Activated CD8-positive, alpha-beta T cell treated with anti-CD3 and anti-CD28 coated beads, Interleukin-2, amount 10 ng/mL, durations not matched to agents 7 days and 5 days (primary cell): ENCODE data around the gene DMAC1. TPM values are rescaled to one million over a fixed set of nuclear protein-coding genes. Genes with fewer than 3 reads are reported as not detected.

Experiments used
- ATAC-seq: fragments of 150-1000 bp; cut with Tn5 transposase; one replicate; pipeline ENCODE4 v1.10.0; 2021; ENCODE audit warnings: moderate library complexity
- CTCF ChIA-PET: fragments of 350-600 bp; sonication (Branson Sonifier 250); formaldehyde crosslinking; loops from one replicate; lab custom pipeline; 2021; ENCODE audit warnings: antibody characterized with exemption; lab: Charles Lee
- POLR2A ChIA-PET: fragments of 350-600 bp; sonication (Branson Sonifier 250); formaldehyde crosslinking; loops from one replicate; lab custom pipeline; 2021; ENCODE audit warnings: antibody characterized with exemption; lab: Charles Lee
- DNase-seq: peaks from one replicate; pipeline ENCODE4 v3.0.0-alpha.2; 2020
- H3K27ac Mint-ChIP-seq: one replicate; pipeline ENCODE4 v1.8.0; 2021; ENCODE audit warnings: mild to moderate bottlenecking, mixed read lengths
- H3K27me3 Mint-ChIP-seq: one replicate; pipeline ENCODE4 v1.8.0; 2021; ENCODE audit warnings: low read depth, mixed read lengths
- H3K36me3 Mint-ChIP-seq: one replicate; pipeline ENCODE4 v1.8.0; 2021; ENCODE audit warnings: low read depth, mixed read lengths
- H3K4me1 Mint-ChIP-seq: one replicate; pipeline ENCODE4 v1.8.0; 2021; ENCODE audit warnings: low read depth, mixed read lengths
- H3K4me3 Mint-ChIP-seq: one replicate; pipeline ENCODE4 v1.8.0; 2021; ENCODE audit warnings: mild to moderate bottlenecking, mixed read lengths
- H3K9me3 Mint-ChIP-seq: one replicate; pipeline ENCODE4 v1.8.0; 2022; ENCODE audit warnings: mixed read lengths; ENCODE audit not compliant: insufficient read depth
- total RNA-seq, 2 experiments: library from RNA; stranded (reverse); gene quantifications; one replicate each; pipeline ENCODE4 v1.2.3, GENCODE V29; 2021

DMAC1 gene
- total RNA-seq, 2 experiments from 2014 or later: 50.8 to 52.1 TPM

- Mint-ChIP-seq H3K9me3 (no peaks in the 10 kb centered on the region), H3K27ac (no peak overlapping the region), H3K4me3 (no peak overlapping the region), H3K27me3 (no peaks in the 10 kb centered on the region), H3K36me3 (no peaks in the 10 kb centered on the region), H3K4me1 (peaks cover 9% of the 10 kb centered on the region)
- DNase-seq: no peak
- ChIA-PET POLR2A (no interaction called here), CTCF (no interaction called here)
- no peak for ATAC-seq
Measured at GRCh38 chr9:7782400-7783120, 17.0 kb downstream of the DMAC1 start.

- ATAC-seq (no peak), DNase-seq (no peak)
- H3K4me1 Mint-ChIP-seq: peaks cover 11% of the 10 kb centered on the region
- H3K27me3 Mint-ChIP-seq: no peaks in the 10 kb centered on the region
- H3K36me3 Mint-ChIP-seq: no peaks in the 10 kb centered on the region
- ChIA-PET POLR2A (no interaction called here), CTCF (no interaction called here)
- H3K9me3 Mint-ChIP-seq: no peaks in the 10 kb centered on the region
- no peak overlapping the region for H3K4me3 Mint-ChIP-seq
- H3K27ac Mint-ChIP-seq: no peak overlapping the region
Measured at GRCh38 chr9:7780261-7780988, 19.2 kb downstream of the DMAC1 start.

DNA sequence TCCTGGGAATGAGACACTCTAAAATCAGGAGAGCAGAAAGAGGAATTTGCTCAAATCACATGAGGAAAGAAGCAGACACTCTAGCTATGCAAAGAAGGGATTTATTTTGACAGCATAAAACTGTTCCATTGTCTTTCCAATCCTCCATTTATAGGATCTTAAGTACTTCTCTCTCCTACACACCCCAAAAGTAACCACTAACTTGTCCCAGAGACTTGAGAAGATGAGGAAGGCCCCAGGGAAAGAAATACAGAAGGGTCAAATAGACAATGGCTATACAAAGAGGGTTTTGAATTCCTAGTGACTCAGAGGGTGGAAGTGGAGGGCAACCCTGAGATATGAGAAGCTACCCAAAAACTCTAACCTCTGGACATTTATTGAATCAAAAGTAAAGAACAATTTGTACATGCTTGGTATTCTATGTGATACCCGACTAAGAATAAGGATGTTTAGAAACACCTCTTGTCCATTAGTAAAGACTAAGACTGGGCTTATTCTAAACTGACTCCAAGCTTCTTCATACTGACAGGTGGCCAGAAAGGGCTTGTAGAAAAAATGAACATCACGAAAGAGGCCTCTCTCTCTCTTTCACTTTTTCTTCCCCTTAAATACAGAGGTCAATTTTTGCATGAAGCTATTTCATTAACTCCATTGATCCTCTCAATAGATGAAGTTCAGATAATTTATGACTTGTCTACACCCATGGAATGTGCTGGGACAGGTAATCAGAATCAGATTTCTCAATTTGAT lies 20.6 kb downstream of the DMAC1 start:
- no peaks in the 10 kb centered on the region for H3K36me3 Mint-ChIP-seq
- H3K9me3 Mint-ChIP-seq: no peaks in the 10 kb centered on the region
- ATAC-seq (no peak), DNase-seq (no peak)
- no peak overlapping the region for H3K4me3 Mint-ChIP-seq
- H3K27me3 Mint-ChIP-seq: peaks cover 4% of the 10 kb centered on the region
- ChIA-PET POLR2A (no interaction called here), CTCF (interaction anchor here (0.6 kb wide), 2 partner anchors 19 to 875 kb away, joined by 3 read pairs; no protein-coding TSS in a partner anchor)
- no peak overlapping the region for H3K27ac Mint-ChIP-seq
- H3K4me1 Mint-ChIP-seq: peaks cover 5% of the 10 kb centered on the region

GRCh38 chr9:7777771-7778170 lies 21.8 kb downstream of the DMAC1 start:
- ChIA-PET CTCF (no interaction called here), POLR2A (no interaction called here)
- ATAC-seq (no peak), DNase-seq (no peak)
- Mint-ChIP-seq H3K4me1 (peaks cover 3% of the 10 kb centered on the region), H3K27ac (no peak overlapping the region), H3K27me3 (peaks cover 4% of the 10 kb centered on the region), H3K9me3 (no peaks in the 10 kb centered on the region), H3K36me3 (no peaks in the 10 kb centered on the region), H3K4me3 (no peak overlapping the region)

GRCh38 chr9:7770111-7770510 lies 29.5 kb downstream of the DMAC1 start:
- H3K9me3 Mint-ChIP-seq: no peaks in the 10 kb centered on the region
- DNase-seq (no peak), ATAC-seq (no peak)
- no peak overlapping the region for H3K27ac Mint-ChIP-seq
- ChIA-PET POLR2A (no interaction called here), CTCF (no interaction called here)
- H3K36me3 Mint-ChIP-seq: no peaks in the 10 kb centered on the region
- no peak overlapping the region for H3K4me3 Mint-ChIP-seq
- peaks cover 17% of the 10 kb centered on the region for H3K27me3 Mint-ChIP-seq
- no peaks in the 10 kb centered on the region for H3K4me1 Mint-ChIP-seq

DNA sequence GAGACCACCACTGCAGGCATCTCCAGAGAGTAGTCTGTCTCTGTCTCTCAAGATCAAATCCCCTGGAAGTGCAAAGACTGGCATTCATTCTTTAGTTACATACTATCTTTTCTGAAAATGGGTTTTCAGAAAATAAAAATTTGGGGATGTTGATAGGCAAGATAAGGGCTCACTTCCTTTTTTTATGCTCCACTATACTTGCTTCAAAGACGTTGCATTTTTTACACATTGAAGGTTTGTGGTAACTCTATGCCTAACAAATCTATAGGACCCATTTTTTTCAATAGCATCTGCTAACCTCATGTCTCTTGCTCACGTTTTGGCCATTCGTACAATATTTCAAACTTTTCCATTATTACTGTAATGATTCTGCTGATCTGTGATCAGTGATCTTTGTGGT lies 37.0 kb downstream of the DMAC1 start:
- no peak overlapping the region for H3K27ac Mint-ChIP-seq
- CTCF ChIA-PET: no interaction called here
- no peak for ATAC-seq

GRCh38 chr9:7760014-7760415 lies 39.6 kb downstream of the DMAC1 start:
- Mint-ChIP-seq H3K27me3 (no peaks in the 10 kb centered on the region), H3K9me3 (peaks cover 10% of the 10 kb centered on the region), H3K27ac (no peak overlapping the region), H3K4me3 (no peak overlapping the region), H3K4me1 (peaks cover 17% of the 10 kb centered on the region), H3K36me3 (peaks cover 16% of the 10 kb centered on the region)
- ChIA-PET CTCF (no interaction called here), POLR2A (no interaction called here)
- no peak for DNase-seq
- ATAC-seq: no peak

More for the DNA sequence above, 37.0 kb downstream of the DMAC1 start:
- no peaks in the 10 kb centered on the region for H3K9me3 Mint-ChIP-seq
- no peaks in the 10 kb centered on the region for H3K4me1 Mint-ChIP-seq
- H3K27me3 Mint-ChIP-seq: no peaks in the 10 kb centered on the region
- POLR2A ChIA-PET: no interaction called here
- peaks cover 1% of the 10 kb centered on the region for H3K36me3 Mint-ChIP-seq
- no peak overlapping the region for H3K4me3 Mint-ChIP-seq
- no peak for DNase-seq

DNA sequence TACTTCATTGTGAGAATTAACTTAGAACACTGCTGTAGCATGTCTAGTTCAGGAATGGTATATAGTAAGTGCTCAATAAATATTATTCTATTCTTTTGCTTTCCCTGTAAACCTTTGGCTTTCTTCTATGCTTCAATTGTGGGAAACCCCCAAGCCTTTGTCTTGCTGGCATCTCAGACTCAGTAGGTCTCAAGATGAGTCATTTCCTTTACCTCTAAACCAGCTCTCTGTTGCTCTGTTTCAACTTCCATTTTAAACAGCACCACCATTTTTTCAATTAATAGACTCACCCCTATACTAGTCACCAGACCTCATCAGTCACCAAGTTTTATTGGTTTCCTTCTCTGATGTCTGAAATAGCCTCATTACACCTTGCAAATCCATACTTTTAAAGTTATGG lies 43.5 kb downstream of the DMAC1 start:
- peak overlapping the region; percentile 78 for H3K27ac Mint-ChIP-seq
- H3K36me3 Mint-ChIP-seq: peaks cover 20% of the 10 kb centered on the region
- H3K4me1 Mint-ChIP-seq: peaks cover 17% of the 10 kb centered on the region
- CTCF ChIA-PET: no interaction called here
- POLR2A ChIA-PET: interaction anchor here (0.6 kb wide), 1 partner anchor 459 kb away, joined by 3 read pairs; no protein-coding TSS in a partner anchor
- peak; percentile 41 for DNase-seq
- no peaks in the 10 kb centered on the region for H3K27me3 Mint-ChIP-seq
- H3K4me3 Mint-ChIP-seq: no peak overlapping the region
- peaks cover 10% of the 10 kb centered on the region for H3K9me3 Mint-ChIP-seq
- peak; percentile 97 for ATAC-seq

GRCh38 chr9:7752481-7752880 lies 47.1 kb downstream of the DMAC1 start:
- no peak for DNase-seq
- no peak overlapping the region for H3K27ac Mint-ChIP-seq
- ATAC-seq: no peak
- H3K36me3 Mint-ChIP-seq: peaks cover 18% of the 10 kb centered on the region
- H3K4me3 Mint-ChIP-seq: no peak overlapping the region
- H3K9me3 Mint-ChIP-seq: peaks cover 10% of the 10 kb centered on the region
- peaks cover 17% of the 10 kb centered on the region for H3K4me1 Mint-ChIP-seq
- ChIA-PET CTCF (no interaction called here), POLR2A (no interaction called here)
- H3K27me3 Mint-ChIP-seq: no peaks in the 10 kb centered on the region
